Psoas muscle (tissue), 8 donors: ENCODE measurements around the gene CUX1. TPM values are rescaled to one million over a fixed set of nuclear protein-coding genes. Genes with fewer than 3 reads are reported as not detected.

Experiments
- ATAC-seq, 4 donors: fragments of 200-7000 bp; cut with Tn5 transposase; one replicate each; pipeline ENCODE4 v1.9.1; 2020; ENCODE audit warnings: moderate library complexity in 3 of 4, mild to moderate bottlenecking in 2 of 4
- DNase-seq, 2 donors: peaks; one replicate each; pipeline ENCODE4 v3.0.0-alpha.2; 2020
- H3K27ac ChIP-seq: fragments of 200-600 bp; one replicate; pipeline ENCODE4 v1.8.0; 2022
- H3K27me3 ChIP-seq, 3 donors: fragments of 200-600 bp in 1 of 3; one replicate each; pipeline versions ENCODE4 v1.6.1 to v1.8.0; 2013 to 2022; ENCODE audit warnings: low read length in 2 of 3, mild to moderate bottlenecking in 2 of 3, moderate library complexity in 1 of 3; ENCODE audit not compliant: insufficient read depth in 3 of 3
- H3K36me3 ChIP-seq, 2 donors: fragments of 200-600 bp in 1 of 2; one replicate each; pipeline versions ENCODE4 v1.6.1 to v1.8.0; 2013 to 2022; ENCODE audit warnings: low read depth in 1 of 2, mild to moderate bottlenecking in 1 of 2, moderate library complexity in 1 of 2; ENCODE audit not compliant: insufficient read depth in 1 of 2
- H3K4me1 ChIP-seq: fragments of 200-600 bp; one replicate; pipeline ENCODE4 v1.8.0; 2022
- H3K4me3 ChIP-seq: fragments of 200-600 bp; one replicate; pipeline ENCODE4 v1.8.0; 2022; ENCODE audit warnings: mild to moderate bottlenecking
- H3K9me3 ChIP-seq: fragments of 200-600 bp; one replicate; pipeline ENCODE4 v1.8.0; 2022
- CTCF ChIP-seq: fragments of 200-600 bp; IDR thresholded peaks from one replicate; pipeline ENCODE4 v1.8.0; 2022; ENCODE audit warnings: antibody characterized with exemption
- WGBS, 3 donors: extraction: QIAGEN DNeasy Blood & Tissue Kit; methylation state at CpG; one replicate each; pipeline versions ENCODE4 v1.1.6 to v1.1.7; 2013; 5-methylcytosine and 5-hydroxymethylcytosine counted together
- intact Hi-C, 2 donors: fragments of 100-400 bp; cut with DNase I; formaldehyde crosslinking; loops; one replicate each; pipeline versions ENCODE4 v1.11.0 to v1.14.2; 2022
- polyA plus RNA-seq, 3 donors: library from polyadenylated mRNA; stranded (reverse); fragments of 200-250 nt; gene quantifications; one replicate each; pipeline ENCODE4 v1.2.3, GENCODE V29; 2013
- total RNA-seq, 4 donors: library from RNA; stranded (reverse); fragmentation: NEBNext Ultra II Directional in 2 of 4; extraction: Animal tissue kit (Norgen Biotek cat#: 25700) in 2 of 4; gene quantifications; one replicate each; pipeline versions ENCODE4 v1.2.1 to v1.2.4, GENCODE V29; 2021 to 2023
- donor health status: healthy with polysubstance abuse.
- donor health status: DM: no; HTN: no; CAD: no; lungs with moderate emphysema.
- donor health status: Bipolar disorder and iron deficiency.
- donor health status: healthy.
- donor health status: DM: yes; HTN: yes; CAD: no.
- donor health status: DM: no; HTN: no; CAD: no.
- donor health status: DM: no; HTN: no; CAD: no.
- donor health status: DM: yes; HTN: yes; CAD: no.

Gene CUX1
- total and polyA plus RNA-seq, 7 donors: 12.5 to 95.6 (median 72.4) TPM

- ATAC-seq: no peak
- Histone ChIP-seq H3K9me3 (no peaks in the 10 kb centered on the region), H3K36me3 (peaks cover 0 to 57% of the 10 kb centered on the region in 2 donors), H3K4me1 (peaks cover 4% of the 10 kb centered on the region), H3K27me3 (no peaks in the 10 kb centered on the region), H3K4me3 (no peak overlapping the region), H3K27ac (no peak overlapping the region)
- 85 to 88% (median 87%) methylated on average over 14 of the region's 14 CpGs for WGBS, 3 donors
- DNase-seq: no peak
- intact Hi-C loops: no loop called here
- TF ChIP-seq CTCF: no peak
These were observed 391.4 kb downstream of the CUX1 start for GRCh38 chr7:102208826-102209225.

GRCh38 chr7:102210787-102211186 is 393.4 kb downstream of the CUX1 start:
- Histone ChIP-seq H3K27ac (no peak overlapping the region), H3K4me3 (no peak overlapping the region), H3K9me3 (no peaks in the 10 kb centered on the region), H3K36me3 (peaks cover 0 to 37% of the 10 kb centered on the region in 2 donors), H3K4me1 (peaks cover 11% of the 10 kb centered on the region), H3K27me3 (no peaks in the 10 kb centered on the region)
- WGBS, 3 donors: 78 to 85% (median 81%) methylated on average over 13 of the region's 13 CpGs
- intact Hi-C loops: no loop called here
- ATAC-seq (no peak), DNase-seq (no peak)
- TF ChIP-seq CTCF: no peak

DNA sequence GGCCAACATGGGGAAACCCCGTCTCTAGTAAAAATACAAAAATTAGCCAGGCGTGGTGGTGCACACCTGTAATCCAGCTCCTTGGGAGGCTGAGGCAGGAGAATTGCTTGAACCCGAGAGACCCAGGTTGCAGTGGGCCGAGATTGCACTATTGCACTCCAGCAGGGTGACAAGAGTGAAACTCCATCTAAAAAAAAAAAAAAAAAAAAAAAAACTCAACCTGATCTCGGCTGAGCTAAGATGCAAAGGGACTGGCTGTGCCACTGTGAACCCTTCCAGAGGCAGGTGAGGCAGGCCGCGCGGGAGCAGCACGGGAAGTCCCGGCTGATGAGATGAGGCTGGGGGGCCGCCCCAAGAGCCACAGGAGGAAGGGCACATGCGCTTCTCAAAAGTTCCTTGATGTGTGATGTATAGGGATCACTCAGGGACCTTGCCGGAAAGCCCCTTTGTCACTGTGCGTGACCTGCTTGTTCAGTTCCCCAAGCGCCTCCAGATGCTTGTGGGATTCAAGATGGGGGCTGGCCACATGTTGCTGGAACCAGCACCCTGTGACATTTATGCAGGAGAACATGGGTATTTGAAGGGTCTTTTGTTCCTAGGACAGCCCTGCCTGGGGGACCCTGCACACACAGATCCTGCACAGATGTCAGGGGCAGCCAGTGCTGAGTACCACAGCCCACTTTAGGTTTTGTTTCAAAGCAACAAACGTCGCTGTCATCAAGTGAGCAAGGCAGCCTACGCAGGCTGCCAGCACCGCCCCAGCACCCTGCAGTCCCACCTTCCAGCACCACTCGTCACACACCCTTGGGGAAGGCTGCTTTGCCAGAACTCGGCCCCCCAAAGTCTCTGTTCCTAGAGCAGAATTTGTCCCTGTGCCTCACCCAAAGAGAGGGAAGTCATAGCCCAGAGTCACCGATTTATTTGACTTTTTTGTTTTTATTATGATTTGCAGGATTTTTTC is 394.4 kb downstream of the CUX1 start:
- intact Hi-C loops: no loop called here
- no peak overlapping the region for H3K4me3 ChIP-seq
- peaks cover 0 to 30% of the 10 kb centered on the region in 2 donors for H3K36me3 ChIP-seq
- WGBS, 3 donors: 93 to 95% (median 95%) methylated on average over 22 of the region's 22 CpGs
- DNase-seq: no peak
- TF ChIP-seq CTCF: no peak
- no peaks in the 10 kb centered on the region for H3K27me3 ChIP-seq
- H3K4me1 ChIP-seq: peaks cover 11% of the 10 kb centered on the region
- H3K9me3 ChIP-seq: no peaks in the 10 kb centered on the region
- H3K27ac ChIP-seq: no peak overlapping the region
- ATAC-seq: no peak

- peak; percentile 34 to 58 (median 36) for ATAC-seq
- no peak overlapping the region for H3K4me3 ChIP-seq
- H3K27me3 ChIP-seq: no peaks in the 10 kb centered on the region
- H3K36me3 ChIP-seq: peaks cover 0 to 13% of the 10 kb centered on the region in 2 donors
- DNase-seq: no peak
- H3K9me3 ChIP-seq: no peaks in the 10 kb centered on the region
- no peak for TF ChIP-seq CTCF
- WGBS, 3 donors: 54 to 61% (median 61%) methylated on average over 15 of the region's 15 CpGs
- H3K27ac ChIP-seq: no peak overlapping the region
- intact Hi-C loops: no loop called here
- peaks cover 11% of the 10 kb centered on the region for H3K4me1 ChIP-seq
These were observed 397.1 kb downstream of the CUX1 start for GRCh38 chr7:102214477-102215072.
